Endothelial cell of umbilical vein (primary cell): ENCODE data around the gene KCNJ5. TPM values are rescaled to one million over a fixed set of nuclear protein-coding genes. Genes with fewer than 3 reads are reported as not detected.

Source experiments
- BruUV-seq: library from RNA; stranded (reverse); fragments of 400-500 nt; replicated peaks from 2 replicates; lab custom pipeline; 2021; lab: Mats Ljungman, UMichigan
- CTCF ChIA-PET: fragments of 300-600, 350-600 bp; sonication (Branson Sonifier 250); formaldehyde crosslinking; loops from one replicate; lab custom pipeline; 2021; ENCODE audit warnings: antibody characterized with exemption, inconsistent platforms; lab: Charles Lee
- POLR2A ChIA-PET: fragments of 300-600, 350-600 bp; sonication (Branson Sonifier 250); formaldehyde crosslinking; loops from one replicate; lab custom pipeline; 2021; ENCODE audit warnings: antibody characterized with exemption, inconsistent platforms; lab: Charles Lee
- DNase-seq: peaks from one replicate; pipeline ENCODE4 v3.0.0-alpha.2; 2011; ENCODE audit warnings: low read depth, low spot score
- FAIRE-seq: peaks from 2 replicates; lab custom pipeline; 2011; peaks lifted over from hg19 to GRCh38; lab: Jason Lieb, UNC
- H2AFZ ChIP-seq: 2 replicates; pipeline ENCODE4 v1.6.0; 2012; ENCODE audit warnings: low read depth, low read length, control low read depth, inconsistent platforms
- H3K27ac ChIP-seq: 2 replicates; pipeline ENCODE4 v1.5.1; 2011; ENCODE audit warnings: low read depth, mild to moderate bottlenecking, control low read depth, low read length, moderate library complexity; ENCODE audit not compliant: insufficient read depth
- H3K27me3 ChIP-seq, 2 experiments: 2 replicates each; pipeline versions ENCODE4 v1.6.0 to v1.6.1; 2011; ENCODE audit warnings: low read length in 2 of 2, mixed read lengths in 1 of 2; ENCODE audit not compliant: control insufficient read depth in 2 of 2, insufficient read depth in 2 of 2
- H3K36me3 ChIP-seq, 2 experiments: 2 replicates in 1 of 2; 3 replicates in 1 of 2; pipeline ENCODE4 v1.5.1; 2011; ENCODE audit warnings: low read length in 2 of 2, mild to moderate bottlenecking in 1 of 2, moderate library complexity in 1 of 2; ENCODE audit not compliant: control insufficient read depth in 2 of 2, insufficient read depth in 2 of 2; ENCODE audit errors: extremely low read depth in 1 of 2
- H3K4me1 ChIP-seq: 3 replicates; pipeline ENCODE4 v1.5.1; 2011; ENCODE audit warnings: mild to moderate bottlenecking, low read length; ENCODE audit not compliant: control insufficient read depth, insufficient read depth; ENCODE audit errors: extremely low read depth
- H3K4me2 ChIP-seq: 2 replicates; pipeline ENCODE4 v1.6.1; 2011; ENCODE audit warnings: low read length, control low read depth, mixed read lengths; ENCODE audit not compliant: insufficient read depth
- H3K4me3 ChIP-seq, 3 experiments: fragments of 200-600 bp in 1 of 3; sonication (generic), shearing (Covaris generic) in 1 of 3; replicated peaks in 1 of 3; 2 replicates each; pipeline ENCODE4 v1.5.1; 2011 to 2016; ENCODE audit warnings: control low read depth in 3 of 3, low read length in 3 of 3, mild to moderate bottlenecking in 2 of 3, inconsistent platforms in 1 of 3, low read depth in 1 of 3, moderate library complexity in 1 of 3; ENCODE audit not compliant: insufficient read depth in 1 of 3
- H3K79me2 ChIP-seq: 2 replicates; pipeline ENCODE4 v1.6.0; 2012; ENCODE audit warnings: low read length, inconsistent platforms; ENCODE audit not compliant: control insufficient read depth, insufficient read depth
- H3K9ac ChIP-seq: replicated peaks from 2 replicates; pipeline ENCODE3; 2011; ENCODE audit warnings: low read length, control low read depth; ENCODE audit not compliant: insufficient read depth; ENCODE audit errors: extremely low read depth
- H3K9me1 ChIP-seq: replicated peaks from 3 replicates; pipeline ENCODE4 v1.6.0; 2011; ENCODE audit warnings: mild to moderate bottlenecking, low read length; ENCODE audit not compliant: control insufficient read depth, insufficient read depth; ENCODE audit errors: extremely low read depth
- H3K9me3 ChIP-seq: replicated peaks from 2 replicates; pipeline ENCODE4 v1.5.1; 2012; ENCODE audit warnings: low read length, inconsistent platforms; ENCODE audit not compliant: control insufficient read depth, insufficient read depth
- H4K20me1 ChIP-seq: replicated peaks from 2 replicates; pipeline ENCODE3; 2011; ENCODE audit warnings: mild to moderate bottlenecking, low read length; ENCODE audit not compliant: control insufficient read depth, insufficient read depth; ENCODE audit errors: extremely low read depth
- EZH2 ChIP-seq: IDR thresholded peaks from 2 replicates; pipeline ENCODE4 v1.6.1; 2012; ENCODE audit warnings: borderline replicate concordance, low read depth, mild to moderate bottlenecking, moderate library complexity, low read length, inconsistent platforms; ENCODE audit not compliant: severe bottlenecking
- FOS ChIP-seq: IDR thresholded peaks from 2 replicates; pipeline ENCODE4 v1.6.1; 2011; ENCODE audit warnings: mild to moderate bottlenecking, low read length, moderate library complexity, borderline replicate concordance; ENCODE audit not compliant: insufficient read depth
- GATA2 ChIP-seq: IDR thresholded peaks from 2 replicates; pipeline ENCODE4 v1.7.0; 2011; ENCODE audit warnings: low read depth, mild to moderate bottlenecking, moderate library complexity, mixed read lengths, low read length; ENCODE audit not compliant: insufficient read length, insufficient read depth
- JUN ChIP-seq: IDR thresholded peaks from 2 replicates; pipeline ENCODE4 v1.6.1; 2011; ENCODE audit warnings: borderline replicate concordance, low read depth; ENCODE audit not compliant: insufficient read length, insufficient read depth
- MYC ChIP-seq: IDR thresholded peaks from one replicate; pipeline ENCODE4 v1.6.1; 2011; ENCODE audit warnings: mild to moderate bottlenecking, low read depth, low read length
- POLR2A ChIP-seq: IDR thresholded peaks from 2 replicates; pipeline ENCODE4 v1.6.1; 2012; ENCODE audit warnings: low read depth, mild to moderate bottlenecking, control low read depth, low read length
- POLR2AphosphoS5 ChIP-seq: IDR thresholded peaks from 2 replicates; pipeline ENCODE4 v1.6.1; 2012; ENCODE audit warnings: low read depth, mild to moderate bottlenecking, control low read depth, low read length, moderate library complexity; ENCODE audit not compliant: insufficient read depth
- dilution Hi-C: fragments of 300-500 bp; cut with MboI; formaldehyde crosslinking; loops from one replicate; pipeline ENCODE4 v1.15.0; 2019; ENCODE audit warnings: low sequenced_read_pairs; ENCODE audit not compliant: extremely low pct_ligation_motif_present
- intact Hi-C: fragments of 100-400 bp; cut with micrococcal nuclease; formaldehyde crosslinking; loops from one replicate; pipeline ENCODE4 v1.10.0; 2022
- polyA plus RNA-seq, 4 experiments: library from polyadenylated mRNA; depleted of rRNA in 3 of 4; stranded (reverse) in 3 of 4; unstranded in 1 of 4; fragments of >200 nt; gene quantifications; 2 replicates each; pipeline versions ENCODE4 v1.2.1 to v1.2.3, GENCODE V29; 2011 to 2012; ENCODE audit warnings: missing spikeins in 1 of 4
- total RNA-seq: library from RNA; stranded (reverse); gene quantifications from 2 replicates; pipeline ENCODE4 v1.2.3, GENCODE V29; 2021
- TF ChIP-seq, protein P1 (sequence below), 2 donors: IDR thresholded peaks; 1 replicate in 1 of 2; 2 replicates in 1 of 2; pipeline ENCODE4 v1.5.1; 2011; ENCODE audit warnings: low read length in 2 of 2, mild to moderate bottlenecking in 2 of 2, moderate library complexity in 2 of 2, control low read depth in 1 of 2, inconsistent platforms in 1 of 2, low read depth in 1 of 2; ENCODE audit not compliant: insufficient read depth in 1 of 2; ENCODE audit errors: extremely low read depth in 1 of 2
- TF ChIP-seq, protein P2 (sequence below): IDR thresholded peaks from 2 replicates; pipeline ENCODE4 v1.6.1; 2011; ENCODE audit not compliant: insufficient read depth, insufficient read length

The KCNJ5 gene
- total and polyA plus RNA-seq, 2 donors (not counting 3 experiments of a cell fraction or from before 2014, with no cell fraction given), result 0.13 TPM; not detected in 1

DNA sequence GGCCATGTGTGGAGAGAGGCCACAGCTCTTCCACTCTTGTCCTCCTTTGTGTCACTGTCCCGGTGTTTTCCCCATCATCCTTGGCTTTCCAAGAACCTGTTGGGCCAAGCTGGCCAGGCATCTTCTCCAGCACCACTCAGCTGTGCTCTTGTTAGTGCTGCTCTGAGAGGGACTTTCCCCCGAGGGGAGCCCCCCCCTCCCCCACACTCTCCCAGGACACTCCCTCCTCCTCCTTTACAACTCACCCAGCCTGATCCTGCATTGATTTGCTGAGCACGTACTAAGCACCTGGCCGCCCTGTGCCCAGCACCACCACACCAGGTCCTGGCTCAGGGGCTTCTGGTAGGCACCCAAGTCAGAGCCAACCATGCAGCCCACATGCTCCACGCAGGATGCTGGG, 38.3 kb downstream of the KCNJ5 start:
- CTCF ChIA-PET, result interaction anchor here (0.5 to 1.2 kb wide), 2 partner anchors 9 to 908 kb away, joined by 3 to 4 read pairs; no protein-coding TSS in a partner anchor
- no peak overlapping the region for H2AFZ ChIP-seq
- intact Hi-C loops, result no loop called here

More for the DNA sequence above, 38.3 kb downstream of the KCNJ5 start:
- Histone ChIP-seq H3K9me1 (no peaks in the 10 kb centered on the region), H3K4me1 (no peaks in the 10 kb centered on the region), H3K9ac (no peak overlapping the region), H3K79me2 (no peaks in the 10 kb centered on the region), H3K4me2 (no peak overlapping the region), H4K20me1 (no peaks in the 10 kb centered on the region), H3K27me3 (peaks cover 2% of the 10 kb centered on the region in 2 experiments), H3K27ac (no peak overlapping the region), H3K4me3 (no peak overlapping the region), H3K36me3 (no peaks in the 10 kb centered on the region), H3K9me3 (no peaks in the 10 kb centered on the region)
- no TSS peak for BruUV-seq
- dilution Hi-C loops, result no loop called here
- FAIRE-seq (no peak), DNase-seq (no peak)
- TF ChIP-seq, protein P1, sequence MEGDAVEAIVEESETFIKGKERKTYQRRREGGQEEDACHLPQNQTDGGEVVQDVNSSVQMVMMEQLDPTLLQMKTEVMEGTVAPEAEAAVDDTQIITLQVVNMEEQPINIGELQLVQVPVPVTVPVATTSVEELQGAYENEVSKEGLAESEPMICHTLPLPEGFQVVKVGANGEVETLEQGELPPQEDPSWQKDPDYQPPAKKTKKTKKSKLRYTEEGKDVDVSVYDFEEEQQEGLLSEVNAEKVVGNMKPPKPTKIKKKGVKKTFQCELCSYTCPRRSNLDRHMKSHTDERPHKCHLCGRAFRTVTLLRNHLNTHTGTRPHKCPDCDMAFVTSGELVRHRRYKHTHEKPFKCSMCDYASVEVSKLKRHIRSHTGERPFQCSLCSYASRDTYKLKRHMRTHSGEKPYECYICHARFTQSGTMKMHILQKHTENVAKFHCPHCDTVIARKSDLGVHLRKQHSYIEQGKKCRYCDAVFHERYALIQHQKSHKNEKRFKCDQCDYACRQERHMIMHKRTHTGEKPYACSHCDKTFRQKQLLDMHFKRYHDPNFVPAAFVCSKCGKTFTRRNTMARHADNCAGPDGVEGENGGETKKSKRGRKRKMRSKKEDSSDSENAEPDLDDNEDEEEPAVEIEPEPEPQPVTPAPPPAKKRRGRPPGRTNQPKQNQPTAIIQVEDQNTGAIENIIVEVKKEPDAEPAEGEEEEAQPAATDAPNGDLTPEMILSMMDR (IDR thresholded peaks at IDR 0.05; ENCODE audit: extremely low read depth in 1 of 2, insufficient read depth in 1 of 2, low read depth in 1 of 2, low read length in 2 of 2), result no peak
- TF ChIP-seq MYC (no peak), JUN (no peak), POLR2AphosphoS5 (no peak), FOS (no peak), EZH2 (no peak), GATA2 (no peak), POLR2A (no peak)
- TF ChIP-seq, protein P2, sequence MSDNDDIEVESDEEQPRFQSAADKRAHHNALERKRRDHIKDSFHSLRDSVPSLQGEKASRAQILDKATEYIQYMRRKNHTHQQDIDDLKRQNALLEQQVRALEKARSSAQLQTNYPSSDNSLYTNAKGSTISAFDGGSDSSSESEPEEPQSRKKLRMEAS, result no peak
- POLR2A ChIA-PET, result no interaction called here
